Medulla oblongata (tissue), 1 donor: ENCODE data around the gene PTTG1IP.

Source experiments
- DNase-seq: peaks from one replicate; pipeline ENCODE4 v3.0.0-alpha.2; 2015; ENCODE audit errors: extremely low spot score

PTTG1IP gene

DNA sequence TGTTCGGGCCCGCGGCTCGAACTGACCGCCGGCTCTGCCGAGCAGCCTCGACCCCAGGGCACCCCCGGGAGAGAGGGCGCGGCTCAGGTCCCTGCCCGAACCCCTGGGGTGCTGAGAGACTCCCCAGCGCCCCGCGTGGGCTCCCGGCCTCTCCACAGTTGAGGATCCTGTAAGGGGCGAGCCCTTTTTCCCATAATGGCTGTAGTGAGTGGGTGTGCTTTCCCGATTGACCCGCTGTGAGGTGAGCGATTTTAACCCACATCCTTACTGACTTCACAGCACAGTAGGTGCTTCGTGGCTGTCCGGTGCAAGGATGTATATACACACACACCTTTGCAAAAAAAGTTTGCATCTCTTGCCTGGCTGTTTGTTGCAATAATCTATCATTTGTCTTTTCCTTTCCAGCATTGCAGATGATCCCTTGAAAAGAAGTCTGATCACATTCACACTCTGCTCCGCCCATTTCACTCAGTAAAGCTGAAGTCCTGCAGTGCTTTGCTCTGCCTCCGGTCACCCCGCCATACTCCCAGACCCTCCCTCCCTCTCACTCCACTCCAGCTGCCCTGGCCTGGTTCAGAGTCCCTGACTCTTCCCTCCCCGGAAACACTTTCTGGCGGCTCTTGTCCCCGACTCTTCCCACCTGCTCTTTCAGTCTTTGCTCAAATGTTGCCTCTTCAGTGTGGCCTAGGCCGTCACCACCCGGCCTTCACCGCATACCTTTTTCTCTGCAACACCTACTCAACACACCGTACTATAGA is 70.9 kb downstream of the PTTG1IP start:
- DNase-seq: no peak

DNA sequence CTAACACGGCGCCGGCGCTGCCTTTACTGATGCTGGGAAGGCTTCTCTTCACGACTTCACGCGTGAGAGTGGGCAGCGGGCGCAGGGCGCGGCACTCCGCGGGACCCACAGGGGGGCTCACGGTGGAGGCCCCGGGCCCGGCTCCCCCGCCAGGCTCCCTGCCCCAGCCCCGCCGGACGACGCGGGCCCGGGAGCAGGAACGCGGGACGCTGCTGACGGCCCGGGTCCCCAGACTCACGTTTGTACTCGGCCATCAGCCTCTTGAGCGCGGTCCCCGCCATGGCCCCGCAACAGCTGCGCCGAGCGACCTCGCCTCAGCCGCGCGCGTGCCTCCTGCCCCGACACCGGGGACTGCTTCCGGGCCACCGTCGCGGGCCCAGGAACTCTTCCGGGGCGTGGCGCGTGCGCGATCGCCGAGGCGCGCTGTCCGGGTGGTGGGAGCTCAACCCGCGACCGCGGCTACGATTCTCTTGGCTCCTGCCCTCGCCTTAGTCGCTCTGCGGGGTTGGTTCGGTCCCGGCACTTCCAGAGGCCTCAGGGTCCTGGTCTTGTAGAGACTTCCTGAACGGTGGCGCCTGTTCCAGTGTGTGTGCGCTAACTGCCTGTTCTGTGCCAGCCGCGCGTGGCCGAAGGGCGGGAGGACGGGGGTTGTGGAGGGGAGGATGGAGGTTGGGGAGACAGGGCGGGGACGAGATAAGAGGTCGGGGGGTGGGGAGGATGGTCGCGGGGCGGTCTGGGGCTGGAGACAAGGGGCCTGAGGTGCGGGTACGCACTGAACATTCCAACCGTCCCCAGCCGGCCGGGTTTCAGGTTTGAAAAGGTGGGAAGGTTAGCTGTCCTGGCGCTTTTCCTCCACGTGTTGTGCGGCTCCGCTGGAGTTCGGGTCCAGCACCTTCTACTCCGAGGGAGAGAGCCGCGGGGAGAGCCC is 71.8 kb downstream of the PTTG1IP start, which contains the start of gene UBE2G2:
UBE2G2 (minus strand) TSS at position 353 of the 928 bp plus-strand sequence; CDS start at position 281, 72 bp downstream.
- peak; percentile 77 for DNase-seq

DNA sequence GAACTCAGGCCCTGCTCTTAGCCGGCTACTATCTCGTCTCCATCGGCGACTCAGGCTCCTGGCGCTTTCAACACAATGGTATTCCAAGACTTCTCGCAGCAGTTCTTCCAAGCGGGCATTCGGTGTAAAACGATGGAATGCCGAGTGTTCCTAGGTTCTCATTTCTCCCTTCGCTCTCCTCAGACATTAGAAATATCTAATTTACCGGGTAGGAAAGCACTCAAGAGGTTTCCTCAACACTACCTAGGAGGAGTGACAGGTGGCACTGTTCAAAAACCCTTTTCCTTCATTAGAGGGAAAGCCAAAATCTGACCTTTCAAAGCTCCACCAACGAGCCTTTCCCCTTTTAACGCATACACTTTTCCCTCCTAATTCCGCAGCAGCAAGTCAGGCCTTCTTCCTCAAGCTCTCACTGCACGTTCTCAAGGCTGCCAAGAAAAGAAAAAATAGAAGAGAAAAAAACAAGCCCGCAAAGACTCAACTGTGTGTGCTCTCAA is 72.5 kb downstream of the PTTG1IP start:
- peak; percentile 25 for DNase-seq

DNA sequence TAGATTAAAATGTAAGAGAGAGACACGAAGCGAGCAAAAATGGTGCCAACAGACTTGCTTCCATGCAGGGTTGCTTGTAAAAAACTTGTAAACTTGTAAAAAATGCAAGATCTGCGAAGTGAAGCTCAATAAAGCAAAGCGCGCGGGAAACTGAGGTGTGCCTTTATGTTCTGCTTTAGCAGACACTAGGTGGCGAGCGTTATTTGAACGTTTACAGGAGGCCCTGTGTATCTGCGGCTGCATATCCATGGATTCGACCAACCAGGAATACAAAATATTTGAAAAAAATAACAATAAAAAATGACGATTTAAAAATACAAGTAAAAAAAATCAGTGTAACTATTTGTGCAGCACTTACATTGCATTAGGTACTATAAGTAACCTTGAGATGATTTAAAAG is 73.4 kb downstream of the PTTG1IP start:
- no peak for DNase-seq

DNA sequence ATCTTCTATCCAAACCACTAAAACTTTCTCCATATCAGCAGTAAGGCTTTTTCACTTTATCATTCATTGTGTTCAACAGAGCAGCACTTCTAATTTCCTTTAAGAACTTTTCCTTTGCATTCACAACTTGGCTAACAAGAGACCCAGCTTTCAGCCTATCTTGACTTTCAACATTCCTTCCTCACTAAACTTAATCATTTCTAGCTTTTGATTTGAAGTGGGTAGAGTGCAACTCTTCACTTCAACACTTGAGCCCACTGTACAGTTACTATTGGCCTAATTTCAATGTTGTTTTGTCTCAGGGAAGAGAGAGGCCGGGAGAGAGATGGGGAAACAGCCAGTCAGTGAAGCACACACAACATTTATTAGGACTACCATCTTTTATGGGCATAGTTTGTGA is 73.8 kb downstream of the PTTG1IP start:
- no peak for DNase-seq
